HG03139 (cell line): ENCODE results near the gene COPS2.
A peak's percentile ranks its signal among the peaks of the same experiment; 100 is the strongest.
"Not testable (repeated sequence)": the region's sequence is repeated elsewhere in the genome, so short reads cannot be mapped to it uniquely, and the experiment has no call there.

Experiments used
- ATAC-seq: cut with Tn5 transposase; IDR thresholded peaks from one replicate; pipeline ENCODE4 v1.9.1; 2021; ENCODE audit not compliant: unreplicated experiment

Gene COPS2

DNA sequence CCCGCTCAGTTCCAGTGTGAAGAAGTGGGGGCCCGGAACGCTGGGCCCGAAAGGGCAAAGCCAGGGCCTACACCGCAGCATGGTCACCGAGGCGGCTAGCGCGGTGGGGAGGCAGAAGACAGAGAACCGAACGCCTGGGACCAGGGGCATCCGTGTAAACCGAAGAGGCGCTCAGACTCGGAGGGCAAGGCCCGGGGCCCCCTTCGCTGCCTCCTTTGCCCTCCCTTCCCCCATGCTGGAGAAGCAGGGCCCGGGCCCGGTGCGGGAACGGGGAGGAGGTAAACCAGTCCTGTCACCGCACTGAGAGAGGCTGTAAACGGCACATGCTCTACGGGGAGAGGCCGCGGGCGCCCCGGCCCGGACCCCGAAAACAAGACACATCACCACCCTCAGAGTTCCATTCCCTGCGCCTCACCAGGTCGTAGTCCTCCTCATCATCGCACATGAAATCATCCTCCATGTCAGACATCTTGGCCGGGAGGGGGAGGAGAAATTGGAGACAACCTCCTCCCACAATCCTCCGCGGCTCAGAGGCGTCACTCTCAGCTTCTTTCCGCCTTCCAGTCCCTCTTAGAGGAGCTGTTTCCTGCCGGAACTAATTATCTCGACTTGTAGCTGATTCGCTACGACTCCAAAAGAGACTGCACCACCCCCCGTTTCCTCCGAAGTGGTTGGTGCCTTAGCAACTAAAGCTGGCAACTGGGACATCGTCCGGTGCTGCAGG is at the start of gene COPS2:
Gene COPS2 (minus strand): TSS at position 490 of the 724 bp plus-strand sequence. CDS start 21 bp downstream, at position 469.
- peak; percentile 85 for ATAC-seq

DNA sequence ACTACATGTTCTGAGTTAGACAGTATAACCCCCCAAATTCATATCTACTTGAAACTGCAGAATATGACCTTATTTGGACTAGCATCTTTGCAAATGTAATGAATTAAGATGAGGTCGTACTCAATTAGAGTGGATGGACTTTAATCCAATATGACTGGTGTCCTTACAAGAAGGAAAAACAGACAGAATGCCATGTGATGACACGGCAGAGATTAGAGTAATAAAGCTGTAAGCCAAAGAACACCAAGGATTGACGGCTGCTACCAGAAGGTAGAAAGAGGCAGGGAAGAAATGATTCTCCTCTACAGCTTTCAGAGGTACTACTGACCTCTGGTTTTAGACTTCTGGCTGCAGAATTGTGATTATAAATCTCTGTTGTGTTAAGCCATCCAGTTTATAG is 44.9 kb upstream of the COPS2 start:
- no peak for ATAC-seq

DNA sequence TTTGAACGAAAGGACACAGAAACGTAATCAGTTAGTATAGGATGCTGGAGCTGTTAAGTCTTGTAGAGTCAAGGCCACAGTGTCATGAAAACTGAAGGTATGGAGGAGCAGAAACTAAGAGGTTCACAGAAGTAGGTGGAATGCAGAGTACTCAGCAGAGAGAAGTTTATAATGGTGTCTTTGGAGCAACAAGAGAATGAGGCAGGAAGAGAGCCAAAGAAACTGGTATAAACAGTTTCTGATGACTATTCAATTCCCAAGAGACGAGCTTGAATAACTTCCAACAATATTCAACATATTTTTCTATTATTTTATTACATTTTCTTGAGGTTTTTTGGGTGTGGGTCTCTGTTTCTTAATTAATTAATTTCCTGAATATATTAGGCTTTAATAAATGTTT is 44.3 kb upstream of the COPS2 start:
- no peak for ATAC-seq

DNA sequence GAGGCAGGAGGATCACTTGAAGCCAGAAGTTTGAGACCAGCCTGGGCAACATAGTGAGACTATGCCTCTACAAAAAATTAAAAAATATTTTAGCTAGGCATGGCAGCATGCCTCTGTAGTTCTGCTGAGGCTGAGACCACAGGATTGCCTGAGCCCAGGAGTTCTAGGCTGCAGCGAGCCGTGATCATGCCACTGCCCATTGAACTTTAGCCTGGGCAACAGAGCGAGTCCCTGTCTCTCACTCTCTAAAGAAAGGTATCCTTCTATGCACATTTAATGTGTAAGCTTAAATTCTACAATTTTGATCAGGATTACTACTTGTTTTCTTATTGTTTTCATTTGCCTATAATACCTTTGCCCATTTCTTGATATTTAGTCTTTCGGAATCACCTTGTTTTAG is 41.5 kb upstream of the COPS2 start:
- ATAC-seq, result no peak

DNA sequence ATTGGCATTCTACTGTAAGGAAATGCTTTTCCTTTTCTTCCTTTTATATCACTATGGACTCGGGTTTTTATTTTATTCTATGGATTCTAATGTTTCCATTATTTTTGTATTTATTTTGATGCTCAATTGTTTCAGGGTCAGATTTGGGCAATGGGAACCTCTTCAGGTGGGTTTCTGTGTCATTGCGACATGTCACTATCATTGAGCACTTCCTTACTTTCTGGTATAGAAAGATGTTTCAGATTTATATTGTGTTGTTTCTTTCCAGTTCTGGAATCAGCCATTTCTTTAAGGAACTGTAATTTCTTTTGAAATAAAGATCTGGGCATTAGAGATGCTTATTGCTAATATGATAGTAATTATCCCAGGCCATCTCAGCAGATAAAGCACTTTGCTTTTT is 36.5 kb upstream of the COPS2 start:
- no peak for ATAC-seq

DNA sequence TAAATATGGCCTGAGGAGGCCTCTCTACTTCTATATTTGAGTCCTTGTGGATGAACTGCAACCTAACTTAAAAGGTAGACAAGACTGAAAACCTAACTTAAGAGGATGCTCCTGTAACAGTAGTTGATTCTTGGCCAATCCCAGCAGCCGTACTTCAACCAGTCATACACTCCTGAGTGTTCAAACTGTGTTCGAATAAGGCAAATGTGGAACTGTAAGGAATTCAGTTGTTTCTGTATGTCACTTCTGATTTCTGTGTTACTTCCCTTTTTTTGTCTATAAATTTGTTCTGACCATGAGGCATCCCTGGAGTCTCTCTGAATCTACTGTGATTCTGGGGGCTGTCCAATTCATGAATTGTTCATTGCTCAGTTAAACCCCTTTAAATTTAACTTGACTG is 35.2 kb upstream of the COPS2 start:
- ATAC-seq, result no peak

DNA sequence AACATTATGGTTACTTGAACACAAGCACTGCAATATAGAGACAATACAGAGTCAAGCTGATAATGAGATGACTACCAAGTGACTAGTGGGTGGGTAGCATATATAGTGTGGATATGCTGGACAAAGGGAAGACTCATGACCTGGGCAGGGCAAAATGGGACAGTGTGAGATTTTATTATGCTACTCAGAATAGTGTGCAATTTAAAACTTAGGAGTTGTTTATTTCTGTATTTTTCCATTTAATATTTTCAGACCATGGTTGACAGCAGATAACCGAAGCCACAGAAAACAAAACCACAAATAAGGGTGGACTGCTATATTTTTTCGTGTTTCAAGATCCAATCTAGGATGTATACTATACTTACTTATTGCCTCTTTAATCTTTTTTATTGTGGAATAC is 34.2 kb upstream of the COPS2 start:
- no peak for ATAC-seq

DNA sequence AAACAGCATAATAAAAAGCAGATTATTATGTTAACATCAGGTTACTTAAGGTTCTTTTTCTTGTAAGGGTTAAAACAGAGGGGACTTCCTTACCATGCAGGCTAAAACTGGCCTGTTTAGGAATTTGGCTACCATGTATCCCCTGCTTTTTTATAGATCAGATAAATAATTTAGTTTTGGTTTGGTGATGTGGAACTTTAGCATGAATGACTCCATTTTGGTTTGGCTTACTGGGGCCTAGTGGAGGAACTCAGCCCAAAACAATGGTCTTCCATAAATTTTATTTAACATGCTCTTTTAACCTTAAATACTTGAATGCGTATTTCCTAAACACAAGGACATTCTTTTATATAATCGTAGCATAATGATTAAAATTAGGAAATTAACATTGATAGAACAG is 33.5 kb upstream of the COPS2 start:
- no peak for ATAC-seq

DNA sequence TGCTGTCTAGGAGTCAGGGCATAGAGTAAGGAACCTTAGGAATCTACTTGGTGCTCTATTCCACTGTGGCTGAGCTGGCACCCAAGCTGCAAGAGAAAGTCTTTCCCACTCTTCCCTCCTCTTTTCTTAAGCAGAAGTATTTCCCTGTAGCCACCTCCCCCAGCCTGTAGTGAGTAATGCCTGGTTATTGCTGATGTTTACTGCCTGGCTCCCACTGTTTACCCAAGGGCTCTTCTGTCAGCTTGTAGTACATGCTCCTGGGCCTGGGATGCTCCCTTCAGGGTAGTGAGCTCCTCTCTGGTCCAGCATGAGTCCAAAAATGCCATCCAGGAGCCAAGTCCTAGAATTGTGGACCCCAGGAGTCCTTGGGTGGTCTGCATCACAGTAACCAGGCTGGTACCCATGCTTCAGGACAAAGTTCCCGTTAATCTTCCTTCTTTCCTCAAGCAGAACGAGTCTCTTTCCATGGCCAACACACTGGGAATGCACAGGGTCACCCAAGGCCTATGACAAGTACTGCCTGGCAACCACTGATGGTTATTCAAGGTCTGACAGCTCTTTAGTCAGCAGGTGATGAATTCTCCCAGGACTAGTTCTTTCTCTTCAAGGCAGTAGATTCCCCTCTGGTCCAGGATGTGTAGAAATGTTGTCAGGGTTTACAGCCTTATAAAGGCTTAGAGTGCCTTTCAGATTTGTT is 32.3 kb upstream of the COPS2 start:
- ATAC-seq, result no peak

DNA sequence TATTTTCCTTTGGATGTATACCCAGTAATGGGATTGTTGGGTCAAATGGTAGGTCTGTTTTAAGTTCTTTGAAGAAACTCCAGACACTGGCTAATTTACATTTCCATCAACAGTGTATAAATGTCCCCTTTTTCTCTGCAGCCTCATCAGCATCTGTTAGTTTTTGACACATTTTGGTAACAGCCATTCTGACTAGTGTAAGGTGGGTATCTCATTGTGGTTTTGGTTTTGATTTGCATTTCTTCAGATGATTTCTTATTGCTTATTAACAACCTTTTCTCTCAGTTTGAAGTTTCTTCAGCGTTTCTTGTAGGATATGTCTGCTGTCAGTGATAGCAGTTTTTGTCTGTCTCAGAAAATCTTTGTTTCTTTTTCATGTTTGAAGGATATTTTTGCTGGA is 30.1 kb upstream of the COPS2 start:
- ATAC-seq, result peak; percentile 73

DNA sequence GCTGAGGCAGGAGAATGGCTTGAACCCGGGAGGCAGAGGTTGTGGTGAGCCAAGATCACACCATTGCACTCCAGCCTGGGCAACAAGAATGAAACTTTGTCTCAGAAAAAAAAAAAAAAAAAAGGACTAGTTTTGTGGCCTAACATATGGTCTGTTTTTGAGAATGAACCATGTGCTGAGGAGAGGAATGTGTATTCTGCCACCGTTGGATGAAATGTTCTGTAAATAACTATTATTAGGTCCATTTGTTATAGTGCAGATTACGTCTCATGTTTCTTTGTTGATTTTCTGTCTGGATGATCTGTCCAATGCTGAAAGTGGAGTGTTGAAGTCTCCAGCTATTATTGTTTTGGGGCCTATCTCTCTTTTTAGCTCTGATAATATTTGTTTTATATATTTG is 28.3 kb upstream of the COPS2 start:
- ATAC-seq, result not testable (repeated sequence)

DNA sequence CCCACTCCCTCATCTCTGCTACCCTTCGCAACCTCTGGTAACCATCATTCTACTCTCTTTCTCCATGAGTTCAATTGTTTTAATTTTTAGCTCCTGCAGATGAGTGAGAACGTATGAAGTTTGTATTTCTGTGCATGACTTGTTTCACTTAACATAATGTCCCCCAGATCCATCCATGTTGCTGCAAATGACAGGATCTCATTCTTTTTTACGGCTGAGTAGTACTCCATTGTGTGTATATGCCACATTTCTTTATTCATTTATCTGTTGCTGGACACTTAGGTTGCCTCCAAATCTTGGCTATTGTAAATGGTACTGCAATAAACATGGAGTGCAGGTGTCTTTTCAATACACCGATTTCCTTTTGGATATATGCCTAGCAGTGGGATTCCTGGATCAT is 26.7 kb upstream of the COPS2 start:
- ATAC-seq, result no peak

DNA sequence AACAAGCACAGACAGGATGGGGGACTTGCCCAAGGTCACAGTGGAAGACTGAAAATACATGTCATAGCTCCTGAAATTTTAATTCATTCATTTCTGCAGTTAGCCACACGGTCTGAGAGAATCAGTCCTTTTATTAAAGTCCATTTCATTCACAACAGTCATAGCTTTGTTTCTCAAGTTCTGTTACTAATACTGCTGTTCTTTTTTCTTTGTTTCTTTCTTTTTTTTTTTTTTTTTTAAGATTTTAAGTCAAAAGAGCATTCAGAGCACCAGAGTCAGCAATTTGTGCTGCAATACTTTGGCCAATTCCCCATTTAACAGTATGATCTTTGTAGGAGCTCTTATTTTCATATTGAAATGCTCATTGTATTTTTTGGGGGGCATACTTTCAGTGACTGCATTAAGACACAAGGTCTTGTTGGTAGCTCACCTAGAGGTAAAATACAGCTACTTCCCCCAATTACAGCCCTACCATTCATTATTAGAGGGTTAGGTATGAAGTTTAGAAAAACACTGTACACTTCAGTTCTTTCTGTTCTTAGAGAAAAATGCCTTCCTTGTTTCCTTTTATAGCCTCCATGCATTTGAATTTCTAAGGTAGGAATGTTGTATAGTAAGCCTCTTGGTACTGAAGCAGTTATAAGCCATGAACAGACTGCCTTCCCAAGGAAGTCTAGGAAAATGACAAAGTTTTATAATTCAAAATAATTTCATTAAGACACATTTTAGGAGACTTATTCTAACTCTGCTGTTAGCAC is 24.2 kb upstream of the COPS2 start:
- no peak for ATAC-seq

DNA sequence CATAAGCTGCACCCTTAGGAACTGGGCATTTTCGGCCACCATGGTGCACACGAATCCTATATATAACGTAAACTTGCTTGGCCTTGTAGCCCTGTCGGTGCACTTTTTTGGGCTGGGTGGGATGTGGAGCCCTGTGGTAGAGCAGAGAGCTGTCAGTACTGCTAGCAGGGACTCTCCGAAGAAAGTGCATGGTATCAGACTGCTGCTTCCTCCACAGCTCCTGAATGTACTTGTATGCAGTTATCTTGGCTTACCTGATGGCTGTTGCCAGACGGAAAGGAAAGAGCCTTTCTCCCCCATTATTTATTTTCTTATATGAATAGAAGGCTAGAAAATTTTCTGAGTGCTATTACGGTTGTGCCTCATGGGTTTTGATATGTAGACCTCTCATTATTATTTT is 23.1 kb upstream of the COPS2 start:
- ATAC-seq, result no peak

DNA sequence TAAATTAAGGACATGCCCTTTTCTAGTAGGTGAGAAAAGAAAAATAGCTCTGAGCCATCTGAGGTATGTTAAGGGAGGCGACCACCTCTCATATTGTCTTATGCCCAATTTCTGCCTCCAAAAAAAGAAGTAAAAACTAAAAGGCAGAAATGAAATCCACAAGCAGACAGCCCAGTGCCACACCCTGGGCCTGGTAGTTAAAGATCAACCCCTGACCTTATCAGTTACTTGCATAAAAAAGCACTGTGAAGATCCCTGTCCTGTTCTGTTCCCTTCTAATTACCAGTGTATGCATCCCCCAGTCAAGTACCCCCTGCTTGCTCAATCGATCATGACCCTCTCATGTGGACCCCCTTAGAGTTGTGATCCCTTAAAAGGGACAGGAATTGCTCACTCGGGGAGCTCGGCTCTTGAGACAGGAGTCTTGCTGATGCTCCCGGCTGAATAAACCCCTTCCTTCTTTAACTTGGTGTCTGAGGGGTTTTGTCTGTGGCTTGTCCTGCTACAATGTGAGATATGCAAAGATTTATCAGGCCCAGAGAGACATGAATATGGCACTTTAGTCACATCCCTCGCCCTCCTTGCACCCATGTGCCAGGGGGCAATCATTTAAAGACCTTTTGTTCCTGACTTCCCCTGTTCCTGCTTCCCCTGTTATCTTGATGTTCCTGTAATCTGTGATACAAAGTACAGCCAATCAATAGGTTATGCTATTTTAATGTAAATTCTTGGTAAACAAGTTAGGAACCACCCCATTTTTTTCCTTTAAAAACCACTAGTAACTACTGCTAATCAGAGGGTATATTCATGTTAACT is 20.4 kb upstream of the COPS2 start:
- ATAC-seq, result not testable (repeated sequence)

DNA sequence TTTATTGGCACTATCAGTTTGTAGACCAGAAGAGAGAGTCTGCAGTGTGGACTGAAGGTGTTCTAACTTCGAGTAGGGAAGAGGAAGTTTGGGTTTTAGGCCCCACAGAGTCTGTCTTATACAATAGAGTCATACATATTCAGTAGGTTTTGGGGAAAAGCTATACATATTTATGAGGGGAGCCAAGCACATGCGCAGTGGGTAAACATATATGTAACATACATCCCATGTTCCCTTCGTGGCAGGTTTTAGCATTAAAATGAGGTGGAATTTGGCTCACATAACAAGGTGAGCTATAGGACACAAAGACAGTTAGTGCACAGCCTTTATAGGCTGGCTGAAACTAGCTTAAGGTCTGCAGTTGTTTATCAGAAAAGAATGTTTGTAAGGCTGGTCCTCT is 19.5 kb upstream of the COPS2 start:
- no peak for ATAC-seq

DNA sequence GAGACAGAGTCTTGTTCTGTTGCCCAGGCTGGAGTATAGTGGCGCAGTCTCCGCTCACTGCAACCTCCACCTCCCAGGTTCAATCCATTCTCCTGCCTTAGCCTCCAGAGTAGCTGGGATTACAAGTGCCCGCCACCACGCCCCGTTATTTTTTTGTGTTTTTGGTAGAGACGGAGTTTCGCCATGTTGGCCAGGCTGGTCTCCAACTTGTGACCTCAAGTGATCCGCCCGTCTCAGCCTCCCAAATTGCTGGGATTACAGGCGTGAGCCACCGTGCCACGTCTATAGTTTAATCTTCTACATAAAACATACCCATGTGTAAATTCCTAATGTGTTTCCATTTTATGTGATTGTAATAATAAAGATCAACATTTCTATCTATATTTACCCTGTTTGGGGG is 16.4 kb upstream of the COPS2 start:
- ATAC-seq, result no peak

DNA sequence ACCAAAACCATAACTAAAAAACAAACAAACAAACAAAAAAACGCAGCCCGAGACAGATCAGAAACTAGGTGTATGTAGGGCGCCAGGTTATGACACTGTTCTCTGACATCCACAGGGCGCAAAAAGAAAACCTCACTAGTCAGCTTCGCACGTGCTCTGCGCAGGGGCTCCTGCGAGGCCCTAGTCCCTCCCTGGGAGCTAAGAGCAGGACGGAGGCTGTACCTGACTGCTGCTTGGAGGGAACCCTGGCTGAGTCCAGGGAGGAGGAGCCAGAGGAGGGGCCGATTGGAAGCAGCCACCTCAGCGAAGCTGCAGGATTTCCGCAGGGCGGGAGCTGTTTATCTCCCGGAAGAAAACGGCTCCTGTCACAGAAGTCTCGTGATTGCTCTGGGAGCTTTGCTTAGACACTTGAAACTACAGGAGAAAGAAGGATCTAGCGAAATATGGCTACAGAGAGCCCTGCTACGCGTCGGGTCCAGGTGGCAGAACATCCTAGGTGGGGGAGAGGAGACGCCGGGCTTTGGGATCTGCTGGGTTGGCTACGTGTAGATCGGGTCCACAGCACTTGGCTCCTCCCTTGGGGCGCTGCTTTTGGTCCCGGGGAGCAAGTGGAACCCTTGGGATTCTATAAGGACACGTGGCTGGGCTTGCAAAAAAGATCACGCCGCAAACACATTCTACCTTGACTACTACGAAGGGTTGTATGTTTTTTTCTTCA is 14.6 kb upstream of the COPS2 start, which contains the start of gene GALK2:
Gene GALK2 (plus strand): TSS at position 368 of the 718 bp plus-strand sequence. CDS start 76 bp downstream, at position 444.
- ATAC-seq, result peak; percentile 93

DNA sequence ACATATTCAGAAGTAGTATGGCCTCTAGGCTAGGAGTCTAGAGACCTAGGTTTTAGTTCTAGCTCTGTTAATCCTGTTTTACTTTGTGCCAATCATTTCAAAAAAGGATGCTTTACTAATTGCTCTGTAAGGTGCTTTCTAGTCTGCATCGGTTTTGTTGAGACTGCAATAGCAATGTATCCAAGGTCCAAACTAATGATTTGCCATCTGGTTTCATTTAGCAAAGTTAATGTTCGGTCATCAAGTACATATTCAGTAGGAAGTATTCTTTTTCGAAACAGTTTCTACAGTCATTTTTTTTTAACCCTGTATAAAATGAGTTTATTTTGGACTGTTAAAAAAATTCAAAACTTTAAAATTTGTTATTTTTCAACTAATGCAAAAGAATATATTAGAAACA is 12.6 kb upstream of the COPS2 start:
- no peak for ATAC-seq

DNA sequence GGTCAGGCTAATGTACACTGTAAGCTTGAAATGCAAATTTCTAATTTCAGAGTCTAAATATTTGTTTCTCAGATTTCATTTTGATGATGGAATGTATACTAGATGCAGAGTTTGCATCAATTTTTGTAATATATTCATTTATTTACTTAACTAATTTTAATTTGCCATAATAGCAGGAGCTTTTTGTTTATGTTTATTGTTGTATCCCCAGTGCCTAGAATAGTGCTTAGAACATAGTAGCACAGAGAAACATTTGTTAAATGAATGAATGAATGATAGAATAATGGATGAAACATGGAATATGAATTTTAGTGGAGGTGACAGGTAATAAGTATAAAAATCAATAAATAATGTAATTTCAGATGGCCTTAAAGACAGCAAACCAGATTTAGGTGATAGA is 9.5 kb upstream of the COPS2 start:
- no peak for ATAC-seq
